Sigmoid colon (tissue), 7 donors: ENCODE measurements around the gene SFRP4. TPM values are rescaled to one million over a fixed set of nuclear protein-coding genes. Genes with fewer than 3 reads are reported as not detected.
"Not testable (repeated sequence)": the region's sequence is repeated elsewhere in the genome, so short reads cannot be mapped to it uniquely, and the experiment has no call there.

Experiments used
- DNase-seq: peaks from one replicate; pipeline ENCODE4 v3.0.0-alpha.2; 2019
- H3K27ac ChIP-seq, 4 donors: fragments of 200-600 bp; sonication (generic); one replicate each; pipeline ENCODE4 v1.5.1; 2016 to 2019; ENCODE audit warnings: mild to moderate bottlenecking in 1 of 4
- H3K27me3 ChIP-seq, 3 donors: fragments of 200-600 bp; sonication (generic); one replicate each; pipeline ENCODE4 v1.5.1; 2019; ENCODE audit warnings: mild to moderate bottlenecking in 1 of 3
- H3K36me3 ChIP-seq, 4 donors: fragments of 200-600 bp; sonication (generic); one replicate each; pipeline ENCODE4 v1.5.1; 2016 to 2019
- H3K4me1 ChIP-seq, 4 donors: fragments of 200-600 bp; sonication (generic); one replicate each; pipeline ENCODE4 v1.5.1; 2017 to 2019
- H3K4me3 ChIP-seq, 4 donors: fragments of 200-600 bp; sonication (generic); one replicate each; pipeline ENCODE4 v1.5.1; 2017 to 2019; ENCODE audit warnings: mild to moderate bottlenecking in 2 of 4, moderate library complexity in 1 of 4
- H3K9me3 ChIP-seq, 4 donors: fragments of 200-600 bp in 3 of 4; sonication (generic) in 3 of 4; one replicate each; pipeline versions ENCODE4 v1.5.1 to v1.6.1; 2013 to 2019
- CTCF ChIP-seq, 4 experiments: fragments of 450-650 bp in 3 of 4; fragments of 200-600 bp in 1 of 4; IDR thresholded peaks; one replicate each; pipeline ENCODE4 v1.5.1; 2016 to 2019; ENCODE audit warnings: antibody characterized with exemption in 4 of 4, mild to moderate bottlenecking in 3 of 4, moderate library complexity in 2 of 4
- EP300 ChIP-seq, 4 donors: sonication (generic); formaldehyde crosslinking; IDR thresholded peaks; one replicate each; pipeline ENCODE4 v1.6.1; 2017; ENCODE audit warnings: antibody characterized with exemption in 4 of 4
- POLR2A ChIP-seq, 2 donors: fragments of 450-650 bp; IDR thresholded peaks; one replicate each; pipeline ENCODE4 v1.6.1; 2016; ENCODE audit warnings: antibody characterized with exemption in 2 of 2, mild to moderate bottlenecking in 2 of 2, moderate library complexity in 2 of 2
- POLR2AphosphoS5 ChIP-seq, 4 donors: sonication (generic); formaldehyde crosslinking; IDR thresholded peaks; one replicate each; pipeline ENCODE4 v1.6.1; 2017; ENCODE audit warnings: antibody characterized with exemption in 4 of 4
- WGBS, 2 donors: extraction: QIAGEN DNeasy Blood & Tissue Kit; methylation state at CpG; one replicate each; pipeline ENCODE4 v1.1.7; 2013; 5-methylcytosine and 5-hydroxymethylcytosine counted together
- intact Hi-C: fragments of 100-400 bp; cut with DNase I; formaldehyde crosslinking; loops from one replicate; pipeline ENCODE4 v1.15.1; 2023
- polyA plus RNA-seq, 3 donors: library from polyadenylated mRNA; stranded (reverse); fragments of 200-250 nt; gene quantifications; one replicate each; pipeline ENCODE4 v1.2.3, GENCODE V29; 2013
- total RNA-seq, 4 donors: library from RNA; depleted of rRNA; stranded (reverse); fragments of >200 nt; gene quantifications; one replicate each; pipeline ENCODE4 v1.1.0, GENCODE V29; 2016
- donor health status: healthy with polysubstance abuse.
- donor health status: Bipolar disorder and iron deficiency.
- donor health status: healthy.

Gene SFRP4
- total and polyA plus RNA-seq, 7 donors: 0.23 to 10.2 (median 1.2) TPM

GRCh38 chr7:37957221-37957970 lies 40.8 kb upstream of the SFRP4 start:
- WGBS, 2 donors: 88 to 92% methylated on average over 9 of the region's 9 CpGs
- no peak for TF ChIP-seq POLR2A (IDR thresholded peaks at IDR 0.05)
- TF ChIP-seq POLR2AphosphoS5 (IDR thresholded peaks at IDR 0.05): no peak
- TF ChIP-seq CTCF (IDR thresholded peaks at IDR 0.05): no peak
- TF ChIP-seq EP300 (IDR thresholded peaks at IDR 0.05): no peak
- H3K9me3 ChIP-seq: no peaks in the 10 kb centered on the region
- no peak overlapping the region for H3K27ac ChIP-seq
- no peak for DNase-seq
- H3K4me3 ChIP-seq: no peak overlapping the region
- H3K36me3 ChIP-seq: no peaks in the 10 kb centered on the region
- intact Hi-C loops: no loop called here
- H3K27me3 ChIP-seq: no peaks in the 10 kb centered on the region
- H3K4me1 ChIP-seq: no peaks in the 10 kb centered on the region

- intact Hi-C loops: no loop called here
- H3K9me3 ChIP-seq: no peaks in the 10 kb centered on the region
- no peaks in the 10 kb centered on the region for H3K27me3 ChIP-seq
- H3K36me3 ChIP-seq: no peaks in the 10 kb centered on the region
- DNase-seq: no peak
- no peaks in the 10 kb centered on the region for H3K4me1 ChIP-seq
- H3K4me3 ChIP-seq: no peak overlapping the region
- no peak overlapping the region for H3K27ac ChIP-seq
- no peak for TF ChIP-seq POLR2A (IDR thresholded peaks at IDR 0.05)
- no peak for TF ChIP-seq EP300 (IDR thresholded peaks at IDR 0.05)
- no peak for TF ChIP-seq POLR2AphosphoS5 (IDR thresholded peaks at IDR 0.05)
- TF ChIP-seq CTCF (IDR thresholded peaks at IDR 0.05): no peak
Observed at GRCh38 chr7:37956791-37957190, 40.2 kb upstream of the SFRP4 start.

- H3K4me1 ChIP-seq, H3K27me3 ChIP-seq, H3K4me3 ChIP-seq, H3K27ac ChIP-seq, intact Hi-C loops, H3K36me3 ChIP-seq, H3K9me3 ChIP-seq, DNase-seq: not testable (repeated sequence)
- 95 to 98% methylated on average over 1 of the region's 1 CpG for WGBS, 2 donors
Observed at GRCh38 chr7:37954217-37954616, 37.6 kb upstream of the SFRP4 start.

- intact Hi-C loops: no loop called here
- H3K27ac ChIP-seq: no peak overlapping the region
- H3K36me3 ChIP-seq: no peaks in the 10 kb centered on the region
- H3K4me3 ChIP-seq: no peak overlapping the region
- no peaks in the 10 kb centered on the region for H3K9me3 ChIP-seq
- H3K27me3 ChIP-seq: no peaks in the 10 kb centered on the region
- DNase-seq: no peak
- no peak for TF ChIP-seq POLR2AphosphoS5 (IDR thresholded peaks at IDR 0.05)
- no peak for TF ChIP-seq EP300 (IDR thresholded peaks at IDR 0.05)
- TF ChIP-seq POLR2A (IDR thresholded peaks at IDR 0.05): no peak
- TF ChIP-seq CTCF (IDR thresholded peaks at IDR 0.05): no peak
- no peaks in the 10 kb centered on the region for H3K4me1 ChIP-seq
- WGBS, 2 donors: 56 to 83% methylated on average over 2 of the region's 2 CpGs
Observed at GRCh38 chr7:37952240-37952639, 35.6 kb upstream of the SFRP4 start.

- H3K4me1 ChIP-seq: peaks cover 0 to 8% (median 0%) of the 10 kb centered on the region in 4 donors
- H3K27ac ChIP-seq: no peak overlapping the region
- no peak for DNase-seq
- 87 to 99% methylated on average over 7 of the region's 7 CpGs for WGBS, 2 donors
- TF ChIP-seq POLR2A (IDR thresholded peaks at IDR 0.05): no peak
- no peak for TF ChIP-seq POLR2AphosphoS5 (IDR thresholded peaks at IDR 0.05)
- TF ChIP-seq EP300 (IDR thresholded peaks at IDR 0.05): no peak
- TF ChIP-seq CTCF (IDR thresholded peaks at IDR 0.05): no peak
- intact Hi-C loops: no loop called here
- no peaks in the 10 kb centered on the region for H3K36me3 ChIP-seq
- no peaks in the 10 kb centered on the region for H3K27me3 ChIP-seq
- H3K4me3 ChIP-seq: no peak overlapping the region
- H3K9me3 ChIP-seq: no peaks in the 10 kb centered on the region
Observed at GRCh38 chr7:37947941-37948210, 31.3 kb upstream of the SFRP4 start.
